Ishikawa (cell line): Measurements from ENCODE around the gene CRMP1.
A peak's percentile ranks its signal among the peaks of the same experiment; 100 is the strongest.

Experiments used
- CEBPB ChIP-seq: IDR thresholded peaks from 2 replicates; pipeline ENCODE4 v1.6.1; 2012
- CREB1 ChIP-seq: IDR thresholded peaks from 2 replicates; pipeline ENCODE4 v1.6.1; 2012; ENCODE audit warnings: low read depth
- EGR1 ChIP-seq: IDR thresholded peaks from 2 replicates; pipeline ENCODE4 v1.6.1; 2012
- EP300 ChIP-seq: IDR thresholded peaks from 2 replicates; pipeline ENCODE4 v1.6.1; 2012; ENCODE audit warnings: borderline replicate concordance
- FOXM1 ChIP-seq: IDR thresholded peaks from 2 replicates; pipeline ENCODE4 v1.6.1; 2012; ENCODE audit warnings: low read depth, borderline replicate concordance
- NFIC ChIP-seq: IDR thresholded peaks from 2 replicates; pipeline ENCODE4 v1.6.1; 2012
- RAD21 ChIP-seq: IDR thresholded peaks from 2 replicates; pipeline ENCODE4 v1.6.1; 2012; ENCODE audit warnings: low read depth
- TAF1 ChIP-seq: IDR thresholded peaks from 2 replicates; pipeline ENCODE4 v1.6.1; 2012; ENCODE audit warnings: low read depth, mild to moderate bottlenecking
- TCF12 ChIP-seq: IDR thresholded peaks from 2 replicates; pipeline ENCODE4 v1.6.1; 2012; ENCODE audit warnings: low read depth
- TEAD4 ChIP-seq: IDR thresholded peaks from 2 replicates; pipeline ENCODE4 v1.6.1; 2012
- YY1 ChIP-seq: IDR thresholded peaks from 2 replicates; pipeline ENCODE4 v1.6.1; 2012; ENCODE audit warnings: low read depth
- ZBTB7A ChIP-seq: IDR thresholded peaks from 2 replicates; pipeline ENCODE4 v1.6.1; 2012; ENCODE audit warnings: low read depth
- TF ChIP-seq, protein P1 (sequence below): IDR thresholded peaks from 2 replicates; pipeline ENCODE4 v1.6.1; 2012
- TF ChIP-seq, protein P2 (sequence below): IDR thresholded peaks from 2 replicates; pipeline ENCODE4 v1.6.1; 2012; ENCODE audit warnings: low read depth, mild to moderate bottlenecking
- TF ChIP-seq, protein P3 (sequence below): IDR thresholded peaks from 2 replicates; pipeline ENCODE4 v1.6.1; 2012

Gene CRMP1

GRCh38 chr4:5795580-5795979 lies 97.3 kb downstream of the CRMP1 start:
- TF ChIP-seq FOXM1 (no peak), YY1 (no peak), EP300 (no peak), CEBPB (no peak), TCF12 (no peak), CREB1 (no peak)
- TF ChIP-seq, protein P1, sequence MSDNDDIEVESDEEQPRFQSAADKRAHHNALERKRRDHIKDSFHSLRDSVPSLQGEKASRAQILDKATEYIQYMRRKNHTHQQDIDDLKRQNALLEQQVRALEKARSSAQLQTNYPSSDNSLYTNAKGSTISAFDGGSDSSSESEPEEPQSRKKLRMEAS = no peak

DNA sequence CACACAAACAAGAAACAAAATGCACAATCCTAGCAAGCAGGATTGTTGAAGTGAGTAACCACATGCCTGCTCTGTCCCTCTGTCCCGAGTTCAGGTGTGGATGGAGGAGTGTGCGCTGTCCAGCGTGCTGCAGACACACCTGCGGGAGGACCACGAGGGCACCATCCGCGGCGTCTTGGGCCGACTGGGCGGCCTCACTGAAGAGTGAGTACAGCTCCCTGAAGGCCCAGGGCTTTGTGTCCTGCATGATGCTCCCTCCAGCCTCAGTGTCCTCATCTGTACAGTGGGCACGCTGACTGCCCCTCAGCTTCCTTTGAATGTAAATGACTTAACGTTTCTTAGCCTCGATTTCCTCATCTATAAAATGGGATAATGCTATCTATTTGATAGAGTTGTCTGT lies 99.4 kb downstream of the CRMP1 start:
- TF ChIP-seq, protein P2, sequence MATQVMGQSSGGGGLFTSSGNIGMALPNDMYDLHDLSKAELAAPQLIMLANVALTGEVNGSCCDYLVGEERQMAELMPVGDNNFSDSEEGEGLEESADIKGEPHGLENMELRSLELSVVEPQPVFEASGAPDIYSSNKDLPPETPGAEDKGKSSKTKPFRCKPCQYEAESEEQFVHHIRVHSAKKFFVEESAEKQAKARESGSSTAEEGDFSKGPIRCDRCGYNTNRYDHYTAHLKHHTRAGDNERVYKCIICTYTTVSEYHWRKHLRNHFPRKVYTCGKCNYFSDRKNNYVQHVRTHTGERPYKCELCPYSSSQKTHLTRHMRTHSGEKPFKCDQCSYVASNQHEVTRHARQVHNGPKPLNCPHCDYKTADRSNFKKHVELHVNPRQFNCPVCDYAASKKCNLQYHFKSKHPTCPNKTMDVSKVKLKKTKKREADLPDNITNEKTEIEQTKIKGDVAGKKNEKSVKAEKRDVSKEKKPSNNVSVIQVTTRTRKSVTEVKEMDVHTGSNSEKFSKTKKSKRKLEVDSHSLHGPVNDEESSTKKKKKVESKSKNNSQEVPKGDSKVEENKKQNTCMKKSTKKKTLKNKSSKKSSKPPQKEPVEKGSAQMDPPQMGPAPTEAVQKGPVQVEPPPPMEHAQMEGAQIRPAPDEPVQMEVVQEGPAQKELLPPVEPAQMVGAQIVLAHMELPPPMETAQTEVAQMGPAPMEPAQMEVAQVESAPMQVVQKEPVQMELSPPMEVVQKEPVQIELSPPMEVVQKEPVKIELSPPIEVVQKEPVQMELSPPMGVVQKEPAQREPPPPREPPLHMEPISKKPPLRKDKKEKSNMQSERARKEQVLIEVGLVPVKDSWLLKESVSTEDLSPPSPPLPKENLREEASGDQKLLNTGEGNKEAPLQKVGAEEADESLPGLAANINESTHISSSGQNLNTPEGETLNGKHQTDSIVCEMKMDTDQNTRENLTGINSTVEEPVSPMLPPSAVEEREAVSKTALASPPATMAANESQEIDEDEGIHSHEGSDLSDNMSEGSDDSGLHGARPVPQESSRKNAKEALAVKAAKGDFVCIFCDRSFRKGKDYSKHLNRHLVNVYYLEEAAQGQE = peak; percentile 68
- no peak for TF ChIP-seq CEBPB

DNA sequence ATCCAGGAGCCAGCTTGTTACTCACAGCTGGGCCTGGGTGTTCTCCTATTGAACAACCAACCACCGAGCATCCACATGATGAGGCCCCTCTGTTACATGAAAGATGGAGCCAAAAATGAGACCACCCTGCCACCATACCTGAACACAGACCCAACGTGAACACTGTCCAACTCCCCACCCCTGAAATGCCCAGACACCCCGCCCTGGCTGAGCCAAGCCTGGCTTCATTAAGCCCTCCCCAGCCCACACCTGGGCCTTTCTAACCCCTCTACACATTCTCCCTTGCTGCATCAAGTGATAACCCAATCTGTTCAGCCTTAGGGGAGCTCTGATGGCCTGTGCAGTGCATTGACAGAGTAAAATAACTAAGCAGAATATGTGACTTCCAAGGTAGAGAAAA lies 101.2 kb downstream of the CRMP1 start:
- no peak for TF ChIP-seq NFIC
- TF ChIP-seq CEBPB = no peak
- TF ChIP-seq, protein P3, sequence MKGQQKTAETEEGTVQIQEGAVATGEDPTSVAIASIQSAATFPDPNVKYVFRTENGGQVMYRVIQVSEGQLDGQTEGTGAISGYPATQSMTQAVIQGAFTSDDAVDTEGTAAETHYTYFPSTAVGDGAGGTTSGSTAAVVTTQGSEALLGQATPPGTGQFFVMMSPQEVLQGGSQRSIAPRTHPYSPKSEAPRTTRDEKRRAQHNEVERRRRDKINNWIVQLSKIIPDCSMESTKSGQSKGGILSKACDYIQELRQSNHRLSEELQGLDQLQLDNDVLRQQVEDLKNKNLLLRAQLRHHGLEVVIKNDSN = no peak
- TF ChIP-seq EP300 = no peak
- no peak for TF ChIP-seq TAF1
- TF ChIP-seq, protein P1 = no peak
- no peak for TF ChIP-seq FOXM1
- TF ChIP-seq EGR1 = no peak
- no peak for TF ChIP-seq CREB1
- no peak for TF ChIP-seq ZBTB7A
- no peak for TF ChIP-seq RAD21
- TF ChIP-seq TCF12 = no peak
- TF ChIP-seq TEAD4 = no peak
- TF ChIP-seq, protein P2 = no peak
- no peak for TF ChIP-seq YY1

DNA sequence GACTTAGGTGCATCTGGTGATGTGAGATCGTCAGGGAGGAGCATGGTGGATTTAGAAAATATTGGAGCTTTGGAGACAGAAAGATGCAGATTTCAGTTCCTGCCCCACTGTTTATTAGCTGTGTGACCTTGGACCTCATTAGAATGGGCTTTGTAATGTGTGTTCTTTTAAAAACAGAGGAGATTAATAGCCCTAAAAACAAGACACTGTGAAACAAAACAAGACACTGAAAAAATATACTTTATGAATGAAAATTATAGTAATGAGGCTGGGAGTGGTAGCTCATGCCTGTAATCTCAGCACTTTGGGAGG lies 102.4 kb downstream of the CRMP1 start:
- TF ChIP-seq FOXM1 = no peak
- no peak for TF ChIP-seq EGR1
- TF ChIP-seq, protein P2 = no peak
- no peak for TF ChIP-seq ZBTB7A
- TF ChIP-seq CEBPB = no peak
- TF ChIP-seq YY1 = no peak
- TF ChIP-seq CREB1 = no peak
- TF ChIP-seq, protein P1 = no peak
- TF ChIP-seq, protein P3 = no peak
- TF ChIP-seq TEAD4 = no peak

GRCh38 chr4:5789141-5789540 lies 103.7 kb downstream of the CRMP1 start:
- TF ChIP-seq, protein P3 = no peak
- TF ChIP-seq TEAD4 (no peak), FOXM1 (no peak), EP300 (no peak), ZBTB7A (no peak), EGR1 (no peak), CREB1 (no peak), NFIC (no peak), TAF1 (no peak), TCF12 (no peak), YY1 (no peak), RAD21 (no peak), CEBPB (no peak)
- TF ChIP-seq, protein P2 = no peak
- TF ChIP-seq, protein P1 = no peak
